ENCODE data around the gene BCO2. TPM values are rescaled to one million over a fixed set of nuclear protein-coding genes. Genes with fewer than 3 reads are reported as not detected.

BCO2 gene
- total RNA-seq, 4 donors from 2014 or later = 5.1 to 31.2 (median 20.6) TPM

DNA sequence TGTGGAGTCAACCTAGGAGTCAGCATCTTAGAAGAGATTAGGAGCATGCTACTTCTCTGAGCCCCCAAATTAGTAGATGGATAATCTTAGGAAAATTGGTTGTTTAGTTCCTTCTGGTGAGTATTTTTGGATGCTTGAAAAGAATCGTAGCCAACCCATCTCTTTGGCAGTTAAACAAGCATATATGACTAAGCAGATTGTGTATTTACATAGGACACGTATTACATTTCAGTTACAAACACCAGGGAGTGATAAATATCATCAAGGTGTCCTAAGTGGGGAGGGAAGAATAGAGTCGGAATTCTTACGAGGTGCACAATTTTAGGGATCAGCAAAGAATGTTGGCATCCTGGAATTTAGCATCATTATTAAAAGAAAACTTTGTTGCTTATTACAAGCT, 71.9 kb downstream of the BCO2 start:
- no peak for DNase-seq (ENCODE audit: low spot score in 2 of 2)
- Histone ChIP-seq H3K9me3 (no peaks in the 10 kb centered on the region), H3K4me3 (no peak overlapping the region), H3K27ac (no peak overlapping the region), H3K4me1 (no peaks in the 10 kb centered on the region), H3K36me3 (peaks cover 0 to 32% (median 0%) of the 10 kb centered on the region in 3 donors), H3K27me3 (no peaks in the 10 kb centered on the region)
- TF ChIP-seq, protein P1, sequence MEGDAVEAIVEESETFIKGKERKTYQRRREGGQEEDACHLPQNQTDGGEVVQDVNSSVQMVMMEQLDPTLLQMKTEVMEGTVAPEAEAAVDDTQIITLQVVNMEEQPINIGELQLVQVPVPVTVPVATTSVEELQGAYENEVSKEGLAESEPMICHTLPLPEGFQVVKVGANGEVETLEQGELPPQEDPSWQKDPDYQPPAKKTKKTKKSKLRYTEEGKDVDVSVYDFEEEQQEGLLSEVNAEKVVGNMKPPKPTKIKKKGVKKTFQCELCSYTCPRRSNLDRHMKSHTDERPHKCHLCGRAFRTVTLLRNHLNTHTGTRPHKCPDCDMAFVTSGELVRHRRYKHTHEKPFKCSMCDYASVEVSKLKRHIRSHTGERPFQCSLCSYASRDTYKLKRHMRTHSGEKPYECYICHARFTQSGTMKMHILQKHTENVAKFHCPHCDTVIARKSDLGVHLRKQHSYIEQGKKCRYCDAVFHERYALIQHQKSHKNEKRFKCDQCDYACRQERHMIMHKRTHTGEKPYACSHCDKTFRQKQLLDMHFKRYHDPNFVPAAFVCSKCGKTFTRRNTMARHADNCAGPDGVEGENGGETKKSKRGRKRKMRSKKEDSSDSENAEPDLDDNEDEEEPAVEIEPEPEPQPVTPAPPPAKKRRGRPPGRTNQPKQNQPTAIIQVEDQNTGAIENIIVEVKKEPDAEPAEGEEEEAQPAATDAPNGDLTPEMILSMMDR (IDR thresholded peaks at IDR 0.05) = no peak
- TF ChIP-seq POLR2A (IDR thresholded peaks at IDR 0.05) = no peak
- no peak for TF ChIP-seq EP300 (IDR thresholded peaks at IDR 0.05)
- 69 to 70% methylated on average over 4 of the region's 4 CpGs for WGBS, 2 donors

DNA sequence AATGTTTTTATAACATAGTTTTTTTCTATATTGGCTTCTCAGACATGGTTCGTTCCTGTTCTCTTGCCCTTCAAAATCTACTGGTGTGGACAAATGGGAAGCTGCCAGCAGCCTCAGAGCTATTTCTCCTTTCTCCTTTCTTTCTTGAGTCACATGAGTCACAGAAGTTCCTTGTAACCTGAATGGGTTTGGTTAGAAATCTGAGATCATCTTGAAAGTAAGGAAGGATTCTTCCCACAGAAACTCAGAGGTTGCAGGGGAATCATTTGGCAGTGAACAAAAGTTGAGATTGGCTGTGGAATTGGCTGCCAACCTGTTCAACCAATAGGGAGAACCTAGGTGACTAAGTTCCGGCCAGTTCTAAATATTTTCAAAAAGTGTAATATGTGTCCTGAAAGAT, 72.9 kb downstream of the BCO2 start:
- Histone ChIP-seq H3K4me3 (no peak overlapping the region), H3K27me3 (no peaks in the 10 kb centered on the region), H3K9me3 (no peaks in the 10 kb centered on the region), H3K36me3 (peaks cover 0 to 26% (median 0%) of the 10 kb centered on the region in 3 donors), H3K4me1 (no peaks in the 10 kb centered on the region), H3K27ac (no peak overlapping the region)
- no peak for DNase-seq (ENCODE audit: low spot score in 2 of 2)
- 81 to 88% methylated on average over 2 of the region's 2 CpGs for WGBS, 2 donors
- no peak for TF ChIP-seq POLR2A (IDR thresholded peaks at IDR 0.05)

DNA sequence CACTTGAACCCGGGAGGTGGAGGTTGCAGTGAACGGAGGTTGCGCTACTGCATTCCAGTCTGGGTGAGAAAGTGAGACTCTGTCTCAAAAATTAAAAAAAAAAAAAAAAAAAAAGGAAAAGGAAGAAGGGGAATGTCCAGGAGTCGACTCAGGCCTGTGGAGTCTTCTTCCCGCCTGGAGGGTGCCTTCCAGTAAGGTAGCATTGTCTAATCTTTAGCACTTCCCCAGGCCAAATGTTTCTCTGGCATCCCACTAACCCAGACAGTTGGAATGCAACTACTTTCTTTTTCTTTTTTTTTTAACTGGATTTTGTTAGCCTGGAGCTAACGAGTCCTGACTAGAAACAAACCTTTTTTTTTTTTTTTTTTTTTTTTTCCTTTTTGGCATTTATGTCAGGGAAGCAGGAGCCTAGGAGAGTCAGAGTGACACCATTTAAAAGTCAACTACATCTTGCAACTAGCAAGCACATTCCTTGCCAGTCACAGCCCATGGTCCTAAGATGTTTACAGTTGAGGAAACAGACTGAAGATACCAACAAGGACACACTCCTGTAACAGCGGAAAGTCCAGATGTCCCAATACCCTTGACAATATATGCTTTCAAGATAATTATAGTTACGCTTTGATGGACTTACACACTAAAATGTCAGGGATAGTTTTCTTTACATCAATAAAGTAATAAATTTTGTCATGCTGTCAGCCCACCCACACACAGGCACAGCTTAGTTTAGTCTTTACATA, 74.7 kb downstream of the BCO2 start:
- Histone ChIP-seq H3K9me3 (no peaks in the 10 kb centered on the region), H3K4me1 (no peaks in the 10 kb centered on the region), H3K27me3 (no peaks in the 10 kb centered on the region), H3K27ac (no peak overlapping the region), H3K36me3 (peaks cover 0 to 17% (median 0%) of the 10 kb centered on the region in 3 donors), H3K4me3 (no peak overlapping the region)
- TF ChIP-seq, protein P1 (IDR thresholded peaks at IDR 0.05) = no peak
- TF ChIP-seq EP300 (IDR thresholded peaks at IDR 0.05) (no peak), POLR2A (IDR thresholded peaks at IDR 0.05) (no peak)
- 74 to 77% methylated on average over 8 of the region's 8 CpGs for WGBS, 2 donors
- no peak for DNase-seq (ENCODE audit: low spot score in 2 of 2)

DNA sequence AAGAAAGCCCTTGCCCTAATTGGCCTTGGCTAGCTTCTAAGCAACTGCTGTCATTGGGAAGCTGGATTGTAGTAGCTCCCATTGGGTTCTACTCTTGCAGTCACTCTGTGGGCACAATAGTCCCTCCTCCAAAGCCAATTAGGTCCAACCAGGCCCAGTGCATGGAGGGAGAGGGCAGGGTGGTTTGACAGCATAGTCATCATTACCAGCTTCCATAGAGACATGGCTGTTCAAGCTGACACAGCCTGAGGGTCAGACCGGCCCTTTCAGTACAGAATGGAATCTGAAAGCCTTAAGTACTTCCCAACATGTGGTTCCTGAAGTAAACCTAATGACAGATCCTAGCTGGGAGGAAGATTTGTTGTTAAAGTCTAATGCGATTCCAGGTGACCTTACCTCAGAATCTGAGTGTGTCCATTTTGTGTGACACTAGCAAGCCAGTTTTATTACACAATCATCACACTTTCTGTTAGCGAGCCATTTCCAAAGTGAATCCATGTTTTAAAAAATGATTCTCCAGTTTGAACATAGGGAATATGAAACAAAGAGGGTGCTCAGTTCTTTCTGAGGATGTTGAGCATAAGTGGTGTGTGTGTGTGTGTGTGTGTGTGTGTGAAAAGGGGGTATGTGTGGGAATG, 78.4 kb downstream of the BCO2 start:
- TF ChIP-seq POLR2A (IDR thresholded peaks at IDR 0.05) (no peak), EP300 (IDR thresholded peaks at IDR 0.05) (no peak)
- TF ChIP-seq, protein P1 (IDR thresholded peaks at IDR 0.05) = no peak
- DNase-seq (ENCODE audit: low spot score in 2 of 2) = no peak
- Histone ChIP-seq H3K36me3 (peaks cover 0 to 13% (median 0%) of the 10 kb centered on the region in 3 donors), H3K27me3 (no peaks in the 10 kb centered on the region), H3K27ac (no peak overlapping the region), H3K4me1 (peaks cover 0 to 4% (median 0%) of the 10 kb centered on the region in 4 donors), H3K9me3 (no peaks in the 10 kb centered on the region), H3K4me3 (no peak overlapping the region)
- WGBS, 2 donors = 93 to 95% methylated on average over 3 of the region's 3 CpGs

DNA sequence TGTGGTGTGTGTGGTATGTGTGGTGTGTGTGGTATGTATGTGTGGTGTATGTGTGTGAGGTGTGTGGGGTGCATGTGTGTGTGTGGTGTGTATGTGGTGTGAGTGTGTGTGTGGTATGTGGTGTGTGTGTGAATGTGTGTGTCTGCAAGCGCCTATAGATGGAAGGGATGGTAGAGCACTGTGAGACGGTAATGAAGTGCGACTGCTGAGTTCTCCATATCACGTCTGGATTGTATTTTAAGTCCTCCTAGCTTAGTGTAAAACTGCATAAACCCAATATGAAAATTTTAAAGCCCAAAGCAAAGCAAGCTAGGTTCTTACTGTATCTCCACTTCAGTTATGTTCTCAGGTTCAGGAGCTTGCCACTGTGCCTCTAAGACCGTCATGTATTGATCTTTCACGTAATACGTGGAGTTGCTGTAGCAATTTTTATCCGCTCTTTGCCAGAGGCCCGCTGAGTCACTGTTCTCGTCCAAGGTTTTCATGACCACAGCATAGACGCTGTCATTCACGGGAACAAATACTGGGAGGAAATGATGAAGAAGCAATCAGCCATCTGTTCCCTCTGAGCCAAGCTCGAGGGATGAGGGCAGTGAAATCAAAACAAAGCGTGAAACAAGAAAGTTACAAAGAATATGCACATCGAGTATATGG, 79.9 kb downstream of the BCO2 start:
- H3K36me3 ChIP-seq = peaks cover 0 to 5% (median 0%) of the 10 kb centered on the region in 3 donors
- H3K27me3 ChIP-seq = no peaks in the 10 kb centered on the region
- no peak for TF ChIP-seq POLR2A (IDR thresholded peaks at IDR 0.05)
- TF ChIP-seq, protein P1 (IDR thresholded peaks at IDR 0.05) = no peak
- no peak for TF ChIP-seq EP300 (IDR thresholded peaks at IDR 0.05)
- peaks cover 0 to 4% (median 0%) of the 10 kb centered on the region in 4 donors for H3K4me1 ChIP-seq
- DNase-seq (ENCODE audit: low spot score in 2 of 2) = no peak
- no peak overlapping the region for H3K27ac ChIP-seq
- WGBS, 2 donors = 32 to 39% methylated on average over 15 of the region's 15 CpGs
- no peaks in the 10 kb centered on the region for H3K9me3 ChIP-seq
- H3K4me3 ChIP-seq = no peak overlapping the region
